Mucosa of descending colon (tissue), 3 donors: ENCODE measurements around the gene AGXT2. TPM values are rescaled to one million over a fixed set of nuclear protein-coding genes. Genes with fewer than 3 reads are reported as not detected.

Source experiments
- ATAC-seq: fragments of 200-7000 bp; cut with Tn5 transposase; one replicate; pipeline ENCODE4 v1.9.1; 2020; ENCODE audit warnings: mild to moderate bottlenecking, moderate library complexity
- DNase-seq, 3 donors: peaks; one replicate each; pipeline ENCODE4 v3.0.0-alpha.2; 2020
- H3K36me3 ChIP-seq: fragments of 200-600 bp; one replicate; pipeline ENCODE4 v1.8.0; 2021; ENCODE audit warnings: low read depth, mild to moderate bottlenecking
- H3K4me1 ChIP-seq: fragments of 200-600 bp; one replicate; pipeline ENCODE4 v1.8.0; 2021; ENCODE audit warnings: low read depth, mild to moderate bottlenecking
- H3K4me3 ChIP-seq: fragments of 200-600 bp; one replicate; pipeline ENCODE4 v1.8.0; 2021; ENCODE audit warnings: mild to moderate bottlenecking
- H3K9me3 ChIP-seq: fragments of 200-600 bp; one replicate; pipeline ENCODE4 v1.8.0; 2021; ENCODE audit warnings: mild to moderate bottlenecking
- intact Hi-C, 2 donors: fragments of 100-400 bp; cut with DNase I in 1 of 2; cut with micrococcal nuclease in 1 of 2; formaldehyde crosslinking; loops; one replicate each; pipeline versions ENCODE4 v1.11.0 to v1.11.1; 2022; cut with DNase I, micrococcal nuclease
- total RNA-seq, 3 donors: library from RNA; stranded (reverse); fragmentation: NEBNext Ultra II Directional in 2 of 3; extraction: Animal tissue kit (Norgen Biotek cat#: 25700) in 2 of 3; gene quantifications; one replicate each; pipeline versions ENCODE4 v1.2.1 to v1.2.4, GENCODE V29; 2021 to 2023
- TF ChIP-seq, protein P1 (sequence below): fragments of 200-600 bp; IDR thresholded peaks from one replicate; pipeline ENCODE4 v1.8.0; 2022; ENCODE audit warnings: antibody characterized with exemption, mild to moderate bottlenecking
- donor health status: DM: no; HTN: no; CAD: no; lungs with moderate emphysema.
- donor health status: DM: no; HTN: no; CAD: no.
- donor health status: DM: no; HTN: yes; CAD: no.

Gene AGXT2
- total RNA-seq, 3 donors from 2014 or later: not detected

DNA sequence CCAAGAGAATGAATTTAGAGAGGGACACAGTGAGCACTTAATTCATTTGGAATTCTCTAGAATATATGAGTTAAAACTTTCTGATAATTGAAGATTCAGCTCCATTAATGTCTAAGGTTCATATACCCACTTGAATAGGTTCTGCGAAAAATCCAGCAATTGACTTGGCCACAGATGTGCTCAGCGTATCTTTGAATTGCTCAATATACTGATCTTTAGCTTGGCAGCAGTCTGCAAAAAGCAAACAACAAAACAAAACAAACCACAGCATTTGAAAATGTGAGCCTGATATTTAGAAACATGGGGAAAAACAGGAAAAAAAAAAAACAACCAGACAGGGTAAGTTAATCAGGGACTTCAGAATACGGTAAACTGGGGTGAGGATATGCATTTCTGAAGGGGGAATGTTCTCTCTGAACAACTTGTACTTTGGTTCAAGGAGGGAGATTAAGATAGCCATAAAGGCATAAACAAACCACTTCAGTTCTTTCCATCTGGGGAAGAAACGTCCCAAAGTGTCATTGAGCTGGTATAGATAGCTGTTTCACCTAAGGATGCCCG lies 21.4 kb downstream of the AGXT2 start:
- DNase-seq (no peak), ATAC-seq (no peak)
- intact Hi-C loops: no loop called here
- no peak overlapping the region for H3K4me3 ChIP-seq
- TF ChIP-seq, protein P1, sequence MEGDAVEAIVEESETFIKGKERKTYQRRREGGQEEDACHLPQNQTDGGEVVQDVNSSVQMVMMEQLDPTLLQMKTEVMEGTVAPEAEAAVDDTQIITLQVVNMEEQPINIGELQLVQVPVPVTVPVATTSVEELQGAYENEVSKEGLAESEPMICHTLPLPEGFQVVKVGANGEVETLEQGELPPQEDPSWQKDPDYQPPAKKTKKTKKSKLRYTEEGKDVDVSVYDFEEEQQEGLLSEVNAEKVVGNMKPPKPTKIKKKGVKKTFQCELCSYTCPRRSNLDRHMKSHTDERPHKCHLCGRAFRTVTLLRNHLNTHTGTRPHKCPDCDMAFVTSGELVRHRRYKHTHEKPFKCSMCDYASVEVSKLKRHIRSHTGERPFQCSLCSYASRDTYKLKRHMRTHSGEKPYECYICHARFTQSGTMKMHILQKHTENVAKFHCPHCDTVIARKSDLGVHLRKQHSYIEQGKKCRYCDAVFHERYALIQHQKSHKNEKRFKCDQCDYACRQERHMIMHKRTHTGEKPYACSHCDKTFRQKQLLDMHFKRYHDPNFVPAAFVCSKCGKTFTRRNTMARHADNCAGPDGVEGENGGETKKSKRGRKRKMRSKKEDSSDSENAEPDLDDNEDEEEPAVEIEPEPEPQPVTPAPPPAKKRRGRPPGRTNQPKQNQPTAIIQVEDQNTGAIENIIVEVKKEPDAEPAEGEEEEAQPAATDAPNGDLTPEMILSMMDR: no peak
- no peaks in the 10 kb centered on the region for H3K36me3 ChIP-seq
- no peaks in the 10 kb centered on the region for H3K9me3 ChIP-seq
- no peaks in the 10 kb centered on the region for H3K4me1 ChIP-seq

DNA sequence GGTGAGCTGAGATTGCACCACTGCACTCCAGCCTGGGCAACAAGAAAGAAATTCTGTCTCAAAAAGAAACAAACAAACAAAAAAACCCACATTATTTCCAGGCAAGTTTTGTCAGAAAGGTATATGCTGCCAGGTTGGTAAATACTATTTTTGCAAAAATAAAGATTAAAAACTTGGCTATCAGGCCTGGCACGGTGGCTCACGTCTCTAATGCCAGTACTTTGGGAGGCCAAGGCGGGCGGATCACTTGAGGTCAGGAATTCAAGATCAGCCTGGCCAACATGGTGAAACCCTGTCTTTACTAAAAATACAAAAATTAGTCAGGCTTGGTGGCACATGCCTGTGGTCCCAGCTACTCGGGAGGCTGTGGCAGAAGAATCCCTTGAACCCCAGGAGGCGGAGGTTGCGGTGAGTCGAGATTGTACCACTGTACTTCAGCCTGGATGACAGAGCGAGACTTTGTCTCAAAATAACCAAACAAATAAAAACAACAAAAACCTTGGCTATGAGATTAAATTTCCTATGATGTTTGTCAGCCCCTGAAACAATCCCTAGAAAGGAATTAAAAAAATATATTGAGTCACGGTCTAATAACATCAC lies 22.7 kb downstream of the AGXT2 start:
- DNase-seq (no peak), ATAC-seq (no peak)
- intact Hi-C loops: no loop called here
- no peaks in the 10 kb centered on the region for H3K4me1 ChIP-seq
- H3K4me3 ChIP-seq: no peak overlapping the region
- H3K36me3 ChIP-seq: no peaks in the 10 kb centered on the region
- TF ChIP-seq, protein P1: no peak
- H3K9me3 ChIP-seq: no peaks in the 10 kb centered on the region

DNA sequence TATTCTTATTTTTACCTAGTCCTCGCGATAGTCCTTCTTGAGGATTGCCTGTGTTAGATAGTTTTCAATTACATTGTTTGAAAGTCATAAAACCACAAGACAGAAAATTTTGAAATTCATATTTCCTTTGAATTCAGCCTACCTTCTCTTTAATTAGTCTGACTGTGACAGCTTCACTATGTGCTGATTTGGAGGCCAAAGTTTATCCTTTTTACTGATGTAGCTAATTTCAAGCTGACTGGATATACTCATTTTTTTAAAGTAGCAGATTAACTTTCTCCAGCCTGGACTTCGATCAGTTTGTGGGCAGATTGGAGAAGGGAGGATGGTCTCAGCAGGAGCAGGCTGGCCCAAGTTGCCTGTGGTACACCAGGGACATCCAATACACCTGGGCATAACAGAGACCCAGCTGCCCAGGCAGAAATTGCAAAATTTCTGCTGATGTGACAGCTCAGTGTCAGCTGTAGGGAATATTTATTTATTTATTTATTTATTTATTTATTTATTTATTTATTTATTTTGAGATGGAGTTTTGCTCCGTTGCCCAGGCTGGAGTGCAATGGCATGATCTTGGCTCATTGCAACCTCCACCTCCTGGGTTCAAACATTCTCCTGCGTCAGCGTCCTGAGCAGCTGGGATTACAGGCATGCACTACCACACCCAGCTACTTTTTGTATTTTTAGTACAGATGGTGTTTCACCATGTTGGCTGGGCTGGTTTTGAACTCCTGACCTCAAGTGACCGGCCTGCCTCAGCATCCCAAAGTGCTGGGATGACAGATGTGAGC lies 24.2 kb downstream of the AGXT2 start:
- Histone ChIP-seq H3K36me3 (no peaks in the 10 kb centered on the region), H3K4me1 (no peaks in the 10 kb centered on the region), H3K9me3 (no peaks in the 10 kb centered on the region), H3K4me3 (no peak overlapping the region)
- intact Hi-C loops: no loop called here
- TF ChIP-seq, protein P1: no peak
- DNase-seq: no peak
- no peak for ATAC-seq

DNA sequence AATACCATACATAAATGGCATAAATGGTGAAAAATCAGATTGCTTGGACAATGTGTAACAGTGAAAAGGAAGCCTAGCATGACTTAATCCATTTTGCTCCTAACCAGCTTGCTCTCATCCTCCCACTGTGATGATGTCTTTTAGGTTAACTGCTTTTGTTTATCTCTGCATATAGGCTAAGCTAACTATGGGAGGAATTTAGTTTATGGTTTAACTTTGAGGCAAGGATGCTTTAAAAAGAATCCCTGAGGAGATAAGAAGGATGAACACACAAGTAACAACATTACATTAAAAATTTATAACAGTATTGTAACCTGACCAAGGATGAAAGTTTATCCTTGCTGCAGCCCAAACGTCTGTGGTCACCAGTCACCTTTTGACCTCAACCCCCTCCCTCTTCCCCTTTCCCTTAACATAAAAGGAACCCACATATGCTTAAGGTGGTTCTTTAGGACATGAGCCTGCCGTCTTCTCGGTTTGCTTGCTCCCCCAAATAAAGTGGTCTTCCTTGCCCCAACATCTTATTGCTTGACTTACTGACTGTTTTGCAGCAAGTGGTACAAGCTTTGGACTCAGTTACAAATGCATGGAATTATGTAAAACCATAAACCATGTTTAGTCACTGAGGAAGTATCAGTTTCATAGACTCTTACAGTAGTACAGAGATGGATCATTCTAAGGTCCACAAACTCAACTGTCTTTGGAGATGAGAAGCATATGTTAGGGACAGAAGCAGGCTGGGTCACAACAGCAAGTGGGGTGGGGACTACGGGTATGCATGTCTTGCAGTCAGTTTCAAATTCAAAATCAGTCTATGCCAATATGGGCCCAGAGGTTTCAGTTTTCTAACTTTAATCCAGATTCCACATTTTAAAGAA lies 31.3 kb downstream of the AGXT2 start:
- Histone ChIP-seq H3K36me3 (no peaks in the 10 kb centered on the region), H3K4me3 (no peak overlapping the region), H3K4me1 (no peaks in the 10 kb centered on the region), H3K9me3 (no peaks in the 10 kb centered on the region)
- intact Hi-C loops: no loop called here
- TF ChIP-seq, protein P1: no peak
- ATAC-seq (no peak), DNase-seq (no peak)

DNA sequence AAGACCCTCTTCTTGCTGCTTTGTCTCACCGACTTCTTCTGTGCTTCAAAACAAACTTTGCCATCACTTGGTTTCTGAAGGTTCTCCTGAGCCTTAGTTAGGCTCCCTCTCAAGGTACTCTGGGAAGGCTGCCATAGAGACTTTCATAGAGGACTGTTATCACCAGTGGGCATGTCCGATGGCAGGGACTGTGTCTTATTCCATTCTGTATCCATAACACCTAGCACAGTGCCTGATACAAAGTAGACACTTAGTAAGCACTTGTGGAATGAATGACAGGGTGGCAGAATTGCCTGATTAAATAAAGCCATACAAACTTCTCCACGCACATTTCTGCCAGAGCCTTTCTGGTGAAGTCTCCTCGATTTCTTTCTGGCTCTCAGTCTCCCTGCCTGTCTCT lies 32.7 kb downstream of the AGXT2 start:
- DNase-seq (no peak), ATAC-seq (no peak)
- no peak overlapping the region for H3K4me3 ChIP-seq
- intact Hi-C loops: no loop called here
- H3K4me1 ChIP-seq: no peaks in the 10 kb centered on the region
- TF ChIP-seq, protein P1: no peak
- H3K36me3 ChIP-seq: no peaks in the 10 kb centered on the region
- H3K9me3 ChIP-seq: no peaks in the 10 kb centered on the region
